ENCODE measurements around the gene SLC25A30.
A peak's percentile ranks its signal among the peaks of the same experiment; 100 is the strongest.
"Not testable (repeated sequence)": the region's sequence is repeated elsewhere in the genome, so short reads cannot be mapped to it uniquely, and the experiment has no call there.

SLC25A30 gene

DNA sequence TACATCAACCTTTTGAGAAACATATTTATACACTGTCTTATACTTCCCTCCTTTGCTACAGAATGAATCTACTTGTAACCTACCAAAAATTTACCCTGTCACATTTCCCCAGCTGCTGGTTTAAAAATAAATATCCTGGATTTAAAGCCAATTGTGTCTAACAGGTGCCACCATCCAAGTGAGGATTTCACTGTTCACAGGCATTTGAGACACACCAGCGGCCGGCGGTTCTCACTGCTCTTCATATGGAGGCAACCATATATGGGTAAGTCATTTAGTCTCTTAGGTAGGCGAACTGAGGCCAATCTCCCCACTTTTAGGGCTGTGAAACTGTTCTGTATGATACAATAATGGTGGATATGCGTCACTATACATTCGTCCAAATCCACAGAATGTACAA, 26.2 kb downstream of the SLC25A30 start:
- no peak for DNase-seq (ENCODE audit: low read depth in 3 of 3)

DNA sequence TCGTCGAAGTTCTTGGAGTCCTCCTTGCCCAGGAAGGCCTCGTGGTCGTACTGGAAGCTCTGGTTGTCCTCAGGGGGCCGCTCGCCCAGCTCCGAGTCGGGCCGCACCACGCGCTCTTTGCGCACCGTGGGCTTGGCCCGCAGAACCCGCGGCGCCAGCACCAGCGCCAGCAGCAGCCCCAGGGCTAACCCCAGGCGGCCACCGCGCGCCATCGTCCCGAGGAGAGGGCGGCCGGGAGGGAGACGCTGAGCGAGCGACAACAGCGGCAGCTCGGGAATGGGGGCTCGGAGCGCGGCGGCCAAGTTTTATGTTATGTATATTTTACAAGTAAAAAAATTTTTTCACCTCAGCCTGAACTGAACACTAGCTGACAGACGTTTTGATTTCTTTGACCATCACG, 27.0 kb downstream of the SLC25A30 start:
- not testable (repeated sequence) for DNase-seq (ENCODE audit: low read depth in 3 of 3)

DNA sequence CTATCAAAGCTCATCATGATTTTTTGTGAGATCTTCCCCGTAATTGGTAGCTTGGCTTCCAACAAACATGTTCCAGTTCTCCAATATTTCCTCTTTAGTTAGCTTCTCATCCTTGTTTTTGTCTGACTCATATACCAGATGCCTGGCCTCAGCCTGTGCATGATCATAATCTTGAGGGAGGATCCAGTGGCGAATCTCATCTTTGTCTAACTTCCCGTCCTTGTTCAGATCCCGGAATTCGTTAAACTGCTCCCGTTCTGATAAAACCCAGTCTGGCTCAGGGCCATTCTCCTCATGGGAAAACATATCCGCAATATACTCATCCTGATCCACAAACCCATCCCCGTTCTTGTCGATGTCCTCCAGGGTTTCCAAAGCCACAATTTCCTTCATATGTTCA, 27.8 kb downstream of the SLC25A30 start:
- DNase-seq (ENCODE audit: low read depth in 3 of 3), result not testable (repeated sequence)

DNA sequence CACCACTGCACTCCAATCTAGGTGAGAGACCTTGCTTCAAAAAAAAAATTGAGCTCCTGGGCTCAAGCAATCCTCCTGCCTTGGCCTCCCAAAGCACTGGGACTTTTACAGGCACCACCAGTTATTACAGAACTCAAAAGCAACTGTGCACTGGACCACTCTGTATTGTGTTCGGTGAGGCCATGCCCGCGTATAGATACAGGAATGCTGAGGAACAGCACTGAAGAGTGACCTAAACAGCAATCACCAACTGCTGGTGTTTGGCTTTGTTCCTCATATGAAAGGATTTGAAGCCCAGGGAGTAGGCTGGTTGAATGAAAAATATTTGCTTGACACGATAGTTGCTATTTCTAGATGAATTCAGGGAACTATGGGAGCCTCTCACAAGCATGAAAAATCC, 29.5 kb downstream of the SLC25A30 start:
- no peak for DNase-seq (ENCODE audit: low read depth in 3 of 3)

DNA sequence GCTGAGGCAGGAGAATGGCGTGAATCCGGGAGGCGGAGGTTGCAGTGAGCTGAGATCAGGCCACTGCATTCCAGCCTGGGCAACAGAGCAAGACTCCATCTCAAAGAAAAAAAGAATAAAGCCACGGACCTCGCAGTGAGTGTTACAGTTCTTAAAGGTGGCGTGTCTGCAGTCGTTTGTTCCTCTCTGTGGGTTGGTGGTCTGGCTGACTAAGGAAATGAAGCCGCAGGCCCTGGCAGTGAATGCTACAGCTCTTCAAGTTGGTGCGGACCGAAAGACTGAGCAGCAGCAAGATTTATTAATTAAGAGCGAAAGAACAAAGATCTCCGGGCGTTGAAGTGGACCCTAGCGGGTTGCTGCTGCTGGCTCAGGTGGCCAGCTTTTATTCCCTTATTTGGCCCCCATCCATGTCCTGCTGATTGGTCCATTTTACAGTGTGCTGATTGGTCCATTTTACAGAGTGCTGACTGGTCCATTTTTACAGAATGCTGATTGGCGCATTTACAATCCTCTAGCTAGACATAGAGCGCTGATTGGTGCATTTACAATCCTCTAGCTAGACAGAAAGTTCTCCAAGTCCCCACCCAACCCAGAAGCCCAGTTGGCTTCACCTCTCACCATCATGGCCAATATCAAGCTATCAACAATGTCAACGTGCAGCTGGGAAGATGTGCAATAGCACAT, 31.1 kb downstream of the SLC25A30 start:
- DNase-seq (ENCODE audit: low read depth in 3 of 3), result not testable (repeated sequence)

DNA sequence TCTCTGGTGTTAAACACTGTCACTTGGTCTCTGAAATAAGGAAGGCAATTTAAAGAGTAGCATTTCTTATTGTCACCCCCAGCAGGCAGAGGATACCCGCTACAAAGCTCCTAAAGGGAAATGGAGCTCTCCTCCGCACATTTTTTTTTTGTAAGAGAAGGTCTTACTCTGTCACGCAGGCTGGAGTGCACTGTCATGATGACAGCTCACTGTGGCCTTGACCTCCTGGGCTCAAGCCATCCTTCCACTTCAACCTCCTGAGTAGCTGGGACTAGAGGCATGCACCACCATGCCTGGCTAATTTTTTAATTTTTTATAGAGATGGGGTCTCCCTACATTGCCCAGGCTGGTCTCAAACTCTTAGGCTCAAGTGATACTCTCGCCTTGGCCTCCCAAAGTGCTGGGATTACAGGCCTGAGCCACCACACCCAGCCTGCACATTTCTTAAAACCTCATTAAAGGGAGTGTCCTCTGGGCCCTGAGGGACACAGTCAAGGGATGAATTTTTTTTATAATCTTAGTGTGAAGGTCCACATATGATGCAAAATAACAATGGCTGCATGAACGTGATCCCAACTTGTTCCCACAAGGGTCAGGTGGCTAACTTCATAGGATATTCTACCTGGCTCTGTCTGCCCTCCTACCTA, 32.1 kb downstream of the SLC25A30 start:
- no peak for DNase-seq (ENCODE audit: low read depth in 3 of 3)

DNA sequence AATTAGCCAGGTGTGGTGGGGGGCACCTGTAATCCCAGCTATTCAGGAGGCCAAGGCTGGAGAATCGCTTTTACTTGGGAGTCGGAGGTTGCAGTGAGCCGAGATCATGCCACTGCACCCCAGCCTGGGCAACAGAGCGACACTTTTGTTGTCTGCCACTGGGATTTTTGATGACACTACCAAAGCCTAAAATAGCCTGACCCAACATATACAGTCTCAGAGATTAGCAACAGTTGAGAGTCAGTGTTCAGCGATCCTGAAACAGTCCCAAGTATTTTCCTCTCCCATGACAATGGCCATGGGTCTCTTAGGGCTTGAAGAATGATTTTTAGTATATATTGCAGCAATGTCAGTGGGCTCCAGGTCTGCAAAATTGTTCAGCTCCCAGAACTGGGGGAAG, 32.9 kb downstream of the SLC25A30 start:
- no peak for DNase-seq (ENCODE audit: low read depth in 3 of 3)

DNA sequence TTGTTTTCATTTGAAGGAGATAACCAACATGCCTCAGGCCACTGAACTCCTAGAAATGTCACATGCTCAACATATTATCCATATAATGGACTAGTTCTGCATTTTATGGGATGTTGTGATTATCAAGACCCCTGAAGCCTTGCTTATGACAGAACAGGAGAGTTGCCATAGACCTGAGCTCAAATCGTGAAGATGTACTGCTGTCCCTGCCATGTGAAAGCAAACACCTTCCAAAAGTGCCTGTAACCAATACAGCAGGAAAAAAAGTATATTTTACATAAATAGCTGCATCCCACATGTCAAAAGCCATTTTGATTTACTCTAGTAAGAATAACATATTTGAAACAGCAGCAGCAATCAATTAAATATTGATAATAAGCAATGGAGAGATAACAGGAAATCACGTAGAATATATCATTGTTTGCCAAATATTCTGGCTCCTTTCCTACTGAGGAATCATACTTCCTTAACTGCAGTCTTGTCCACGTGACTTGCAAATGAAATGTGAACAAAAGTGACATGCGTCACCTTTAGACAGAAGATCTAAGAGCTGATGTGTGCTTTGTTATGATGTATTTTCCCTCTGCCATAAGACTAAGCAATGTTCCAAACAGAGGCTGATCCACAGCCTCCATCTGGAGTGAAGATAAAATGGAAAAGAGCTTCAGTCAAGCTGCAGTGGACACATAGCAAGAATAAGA, 33.5 kb downstream of the SLC25A30 start:
- no peak for DNase-seq (ENCODE audit: low read depth in 3 of 3)

DNA sequence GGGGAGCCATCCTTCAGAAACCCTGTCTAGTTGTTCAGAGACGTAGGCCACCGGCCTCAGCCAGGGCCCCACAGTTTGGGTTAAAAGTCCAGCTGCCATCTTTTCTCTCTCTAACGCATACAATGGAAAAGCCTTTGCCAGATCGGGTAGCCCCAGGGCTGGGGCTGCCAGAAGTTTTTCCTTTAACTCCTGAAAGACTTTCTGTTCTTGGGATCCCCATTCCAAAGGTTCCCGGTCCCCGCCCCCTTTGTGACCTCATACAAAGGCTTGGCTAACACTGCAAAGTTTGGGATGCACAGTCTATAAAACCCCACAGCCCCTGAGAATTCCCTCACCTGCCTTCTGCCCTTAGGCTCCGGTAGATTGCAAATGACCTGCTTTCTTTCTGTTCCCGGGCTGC, 35.4 kb downstream of the SLC25A30 start:
- not testable (repeated sequence) for DNase-seq (ENCODE audit: low read depth in 3 of 3)

DNA sequence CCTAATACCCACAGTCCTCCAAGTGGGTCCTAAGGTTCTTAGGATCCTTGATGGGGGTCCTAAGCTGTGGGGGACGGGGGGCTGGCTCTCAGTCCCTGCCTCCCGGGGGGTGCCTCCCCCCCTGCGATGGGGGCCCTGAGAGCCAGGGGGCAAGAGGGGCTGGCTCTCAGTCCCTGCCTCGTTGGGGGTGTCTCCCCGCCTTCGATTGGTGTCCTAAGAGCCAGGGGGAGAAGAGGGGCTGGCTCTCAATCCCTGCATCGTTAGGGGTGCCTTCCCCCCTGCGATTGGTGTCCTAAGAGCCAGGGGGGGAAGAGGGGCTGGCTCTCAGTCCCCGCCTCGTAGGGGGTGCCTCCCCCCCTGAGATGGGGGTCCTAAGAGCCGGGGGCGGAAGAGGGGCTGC, 37.0 kb downstream of the SLC25A30 start:
- no peak for DNase-seq (ENCODE audit: low read depth in 3 of 3)

DNA sequence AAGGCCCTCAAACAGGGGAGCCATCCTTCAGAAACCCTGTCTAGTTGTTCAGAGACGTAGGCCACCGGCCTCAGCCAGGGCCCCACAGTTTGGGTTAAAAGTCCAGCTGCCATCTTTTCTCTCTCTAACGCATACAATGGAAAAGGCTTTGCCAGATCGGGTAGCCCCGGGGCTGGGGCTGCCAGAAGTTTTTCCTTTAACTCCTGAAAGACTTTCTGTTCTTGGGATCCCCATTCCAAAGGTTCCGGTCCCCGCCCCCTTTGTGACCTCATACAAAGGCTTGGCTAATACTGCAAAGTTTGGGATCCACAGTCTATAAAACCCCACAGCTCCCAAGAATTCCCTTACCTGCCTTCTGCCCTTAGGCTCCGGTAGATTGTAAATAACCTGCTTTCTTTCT, 37.5 kb downstream of the SLC25A30 start:
- not testable (repeated sequence) for DNase-seq (ENCODE audit: low read depth in 3 of 3)

DNA sequence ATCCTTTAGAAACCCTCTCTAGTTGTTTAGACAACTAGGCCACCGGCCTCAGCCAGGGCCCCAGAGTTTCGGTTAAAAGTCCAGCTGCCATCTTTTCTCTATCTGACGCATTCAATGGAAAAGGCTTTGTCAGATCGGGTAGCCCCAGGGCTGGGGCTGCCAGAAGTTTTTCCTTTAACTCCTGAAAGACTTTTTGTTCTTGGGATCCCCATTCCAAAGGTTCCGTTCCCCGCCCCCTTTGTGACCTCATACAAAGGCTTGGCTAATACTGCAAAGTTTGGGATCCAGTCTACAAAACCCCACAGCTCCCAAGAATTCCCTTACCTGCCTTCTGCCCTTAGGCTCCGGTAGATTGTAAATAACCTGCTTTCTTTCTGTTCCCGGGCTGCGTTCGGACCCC, 38.7 kb downstream of the SLC25A30 start:
- not testable (repeated sequence) for DNase-seq (ENCODE audit: low read depth in 3 of 3)

DNA sequence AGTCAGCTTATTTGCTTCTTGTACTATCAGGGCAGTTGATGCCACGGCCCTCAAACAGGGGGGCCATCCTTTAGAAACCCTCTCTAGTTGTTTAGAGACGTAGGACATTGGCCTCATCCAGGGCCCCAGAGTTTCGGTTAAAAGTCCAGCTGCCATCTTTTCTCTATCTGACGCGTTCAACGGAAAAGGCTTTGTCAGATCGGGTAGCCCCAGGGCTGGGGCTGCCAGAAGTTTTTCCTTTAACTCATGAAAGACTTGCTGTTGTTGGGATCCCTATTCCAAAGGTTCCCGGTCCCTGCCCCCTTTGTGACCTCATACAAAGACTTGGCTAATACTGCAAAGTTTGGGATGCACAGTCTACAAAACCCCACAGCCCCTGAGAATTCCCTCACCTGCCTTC, 39.4 kb downstream of the SLC25A30 start:
- not testable (repeated sequence) for DNase-seq (ENCODE audit: low read depth in 3 of 3)

DNA sequence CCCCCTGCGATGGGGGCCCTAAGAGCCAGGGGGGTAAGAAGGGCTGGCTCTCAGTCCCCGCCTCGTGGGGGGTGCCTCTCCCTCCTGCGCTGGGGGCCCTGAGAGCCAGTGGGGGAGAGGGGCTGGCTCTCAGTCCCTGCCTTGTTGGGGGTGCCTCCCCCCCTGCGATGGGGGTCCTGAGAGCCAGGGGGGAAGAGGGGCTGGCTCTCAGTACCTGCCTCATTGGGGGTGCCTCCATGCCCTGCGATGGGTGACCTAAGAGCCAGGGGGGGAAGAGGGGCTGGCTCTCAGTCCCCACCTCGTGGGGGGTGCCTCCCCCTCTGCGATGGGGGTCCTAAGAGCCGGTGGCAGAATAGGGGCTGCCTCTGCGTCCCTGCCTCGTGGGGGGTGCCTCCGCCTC, 40.9 kb downstream of the SLC25A30 start:
- DNase-seq (ENCODE audit: low read depth in 3 of 3), result not testable (repeated sequence)

DNA sequence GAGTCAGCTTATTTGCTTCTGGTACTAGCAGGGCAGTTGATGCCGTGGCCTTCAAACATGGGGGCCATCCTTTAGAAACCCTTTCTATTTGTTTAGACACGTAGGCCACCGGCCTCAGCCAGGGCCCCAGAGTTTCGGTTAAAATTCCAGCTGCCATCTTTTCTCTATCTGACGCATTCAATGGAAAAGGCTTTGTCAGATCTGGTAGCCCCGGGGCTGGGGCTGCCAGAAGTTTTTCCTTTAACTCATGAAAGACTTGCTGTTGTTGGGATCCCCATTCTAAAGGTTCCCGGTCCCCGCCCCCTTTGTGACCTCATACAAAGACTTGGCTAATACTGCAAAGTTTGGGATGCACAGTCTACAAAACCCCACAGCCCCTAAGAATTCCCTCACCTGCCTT, 41.5 kb downstream of the SLC25A30 start:
- DNase-seq (ENCODE audit: low read depth in 3 of 3), result not testable (repeated sequence)

DNA sequence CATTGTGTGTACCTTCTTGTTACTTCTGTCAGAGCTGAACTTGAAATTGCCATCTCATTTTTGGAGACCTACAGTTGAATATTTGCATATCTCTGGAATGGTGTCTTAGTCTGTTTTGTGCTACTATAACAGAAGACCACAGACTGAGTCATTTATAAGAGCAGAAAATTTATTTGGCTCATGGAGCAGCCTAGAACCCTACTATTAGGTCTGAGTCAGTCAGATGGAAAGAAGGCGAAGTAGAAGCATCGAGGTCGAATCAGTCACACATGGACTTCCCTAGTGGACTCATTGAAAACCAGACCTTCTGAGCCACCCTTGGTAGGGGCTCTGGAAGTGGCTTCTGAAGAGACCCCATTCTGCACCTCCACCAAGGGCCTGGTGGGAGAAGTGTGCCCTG, 43.3 kb downstream of the SLC25A30 start:
- no peak for DNase-seq (ENCODE audit: low read depth in 3 of 3)

DNA sequence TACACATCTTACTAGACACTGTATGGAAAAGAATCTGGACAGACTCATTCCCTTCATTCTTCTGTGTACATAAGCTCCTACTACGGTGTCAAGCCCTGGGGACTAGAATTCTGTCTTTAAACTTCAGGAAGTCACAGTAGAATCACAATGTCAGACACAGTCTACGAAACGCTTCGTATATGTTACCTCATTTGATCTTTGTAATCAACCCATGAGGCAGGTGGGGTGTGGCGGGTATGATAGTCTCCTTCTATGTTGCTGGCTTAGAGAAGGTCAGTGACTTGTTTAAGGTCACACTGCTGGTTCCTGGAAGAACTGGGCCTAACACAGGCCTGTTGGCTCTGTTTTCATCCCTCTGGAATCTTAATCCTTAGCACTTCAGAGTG, 45.0 kb downstream of the SLC25A30 start:
- DNase-seq (ENCODE audit: low read depth in 3 of 3), result no peak

DNA sequence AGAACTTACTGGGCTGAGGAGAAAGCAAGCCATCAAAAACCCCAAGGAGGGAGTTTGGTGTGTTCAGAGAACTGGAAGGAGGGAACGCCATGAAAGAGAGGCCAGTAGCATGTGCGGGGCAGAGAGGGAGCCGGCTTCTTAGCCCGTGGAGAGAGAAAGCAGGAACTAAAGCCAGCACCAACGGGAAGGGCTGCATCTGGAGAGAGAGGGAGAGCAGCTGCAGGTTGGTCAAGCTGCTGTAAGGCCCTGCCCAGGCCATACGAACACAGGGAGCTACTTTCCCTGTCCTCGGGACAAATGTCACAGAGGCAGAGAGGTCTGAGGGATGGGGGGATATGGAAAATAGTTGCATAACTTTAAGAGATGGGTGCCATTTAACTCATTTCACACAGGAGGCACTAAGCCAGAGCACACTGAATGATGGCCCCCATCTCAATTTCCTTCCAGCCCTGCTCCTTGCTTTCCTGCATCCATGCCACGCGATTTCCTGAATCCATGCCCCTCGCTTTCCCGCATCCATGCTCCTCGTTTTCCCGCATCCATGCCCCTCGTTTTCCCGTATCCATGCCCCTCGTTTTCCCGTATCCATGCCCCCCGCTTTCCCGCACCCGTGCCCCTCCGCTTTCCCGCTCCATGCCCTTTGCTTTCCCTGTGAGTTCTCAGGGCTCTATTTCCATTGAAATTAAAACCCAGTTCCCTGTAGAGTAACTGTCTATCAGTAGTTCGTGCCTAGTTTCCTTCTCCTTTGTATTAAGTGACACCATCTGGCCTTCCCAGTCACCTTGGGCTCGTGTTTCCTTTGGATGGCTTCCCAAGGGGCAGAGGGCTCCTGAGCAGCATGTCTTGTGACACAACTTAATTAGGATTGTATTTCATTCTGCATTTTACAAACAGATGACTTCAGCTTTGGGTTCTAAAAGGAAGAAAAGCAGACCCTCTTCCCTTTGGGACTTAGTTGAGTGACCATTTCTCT, 45.7 kb downstream of the SLC25A30 start:
- no peak for DNase-seq (ENCODE audit: low read depth in 3 of 3)

DNA sequence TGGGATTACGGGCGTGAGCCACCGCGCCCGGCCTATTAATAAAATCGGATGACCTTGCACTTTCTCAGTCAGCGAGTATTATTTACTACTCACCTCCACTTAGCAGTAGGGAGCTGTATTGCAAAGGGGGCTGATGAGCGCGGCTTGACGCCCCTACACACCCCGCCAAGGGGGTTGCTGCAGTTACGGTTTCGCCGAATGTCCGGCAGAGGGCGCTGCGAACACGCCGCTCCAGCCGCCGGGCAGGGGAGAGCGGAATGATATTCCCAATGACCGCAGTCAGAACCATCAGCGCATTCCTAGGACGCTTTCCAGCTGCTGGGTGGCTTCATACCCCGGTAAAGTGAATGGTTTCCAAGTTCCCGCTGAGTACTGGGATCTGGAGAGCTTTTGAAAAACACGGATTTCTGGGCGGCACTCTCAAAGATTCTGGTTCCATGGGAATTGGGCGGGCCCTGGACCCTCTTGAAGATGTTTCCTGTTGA, 47.2 kb downstream of the SLC25A30 start:
- DNase-seq (ENCODE audit: low read depth in 3 of 3), result peak; percentile 26 to 31 (median 26)

DNA sequence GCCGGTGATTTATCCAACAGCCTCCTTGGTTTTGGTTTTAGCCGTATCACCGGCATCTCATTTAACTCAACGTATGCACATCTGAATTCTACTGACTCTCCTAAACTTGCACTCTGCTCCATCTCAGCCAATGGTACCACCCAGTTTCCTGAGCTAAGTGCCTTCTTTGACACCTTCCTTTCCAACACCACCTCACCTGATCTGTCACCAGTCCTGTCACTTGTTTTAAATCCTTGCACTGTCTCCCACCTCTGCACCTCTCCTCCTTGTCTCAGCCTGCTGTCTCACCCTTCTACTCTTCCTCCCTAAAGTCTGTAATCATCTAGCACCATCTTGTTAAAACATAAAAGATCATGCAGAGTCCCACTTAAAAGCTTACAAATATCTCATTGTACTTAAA, 49.1 kb downstream of the SLC25A30 start:
- no peak for DNase-seq (ENCODE audit: low read depth in 3 of 3)

DNA sequence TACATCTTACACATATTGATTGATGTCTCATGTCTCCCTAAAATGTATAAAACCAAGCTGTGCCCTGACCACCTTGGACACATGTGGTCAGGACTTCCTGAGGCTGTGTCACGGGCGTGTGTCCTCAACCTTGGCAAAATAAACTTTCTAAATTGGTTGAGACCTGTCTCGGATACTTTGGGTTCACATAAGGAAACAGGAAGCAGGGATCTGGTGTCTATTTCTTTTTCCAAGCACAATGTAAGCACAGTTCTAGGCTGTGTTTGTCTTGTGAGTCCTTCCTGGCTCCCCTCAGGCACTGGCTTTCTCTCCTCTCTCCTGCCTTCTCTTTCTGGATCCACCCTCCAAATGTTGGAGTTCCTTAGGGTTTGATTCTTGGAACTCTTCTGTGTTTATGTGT, 49.6 kb downstream of the SLC25A30 start:
- DNase-seq (ENCODE audit: low read depth in 3 of 3), result no peak

DNA sequence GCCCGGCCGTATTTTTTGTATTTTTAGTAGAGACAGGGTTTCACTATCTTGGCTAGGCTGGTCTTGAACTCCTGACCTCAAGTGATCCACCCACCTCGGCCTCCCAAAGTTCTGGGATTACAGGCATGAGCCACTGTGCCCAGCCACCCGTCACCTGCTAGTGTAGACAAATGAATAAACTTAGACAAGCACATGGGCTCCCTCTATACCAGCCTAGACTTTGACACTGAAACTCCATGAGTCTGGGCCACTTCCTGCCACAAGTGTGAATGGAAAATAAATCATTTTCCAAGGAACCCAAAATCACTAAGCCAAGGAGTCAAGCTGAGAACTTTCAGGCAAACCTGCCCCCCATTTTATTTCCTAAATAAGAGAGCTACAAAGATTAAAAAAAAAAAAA, 50.2 kb downstream of the SLC25A30 start:
- DNase-seq (ENCODE audit: low read depth in 3 of 3), result no peak

Measured in stimulated activated CD4-positive, alpha-beta T cell treated with anti-CD3 and anti-CD28 coated beads, TNF-alpha, amount 100 ng/mL, for 4 hours (primary cell).